HG02798 (cell line): Measurements from ENCODE around the gene FNTB.
A peak's percentile ranks its signal among the peaks of the same experiment; 100 is the strongest.

Experiments
- ATAC-seq: cut with Tn5 transposase; IDR thresholded peaks from one replicate; pipeline ENCODE4 v1.9.1; 2021; ENCODE audit warnings: mild to moderate bottlenecking; ENCODE audit not compliant: unreplicated experiment, poor library complexity

The FNTB gene

GRCh38 chr14:64973826-64974225, 12.9 kb upstream of the FNTB start:
- ATAC-seq, result no peak

GRCh38 chr14:64974563-64974962, 12.1 kb upstream of the FNTB start:
- no peak for ATAC-seq

GRCh38 chr14:64979336-64980074, 7.2 kb upstream of the FNTB start:
- ATAC-seq, result no peak

GRCh38 chr14:64983439-64984310, 3.0 kb upstream of the FNTB start:
- ATAC-seq, result no peak

- no peak for ATAC-seq
Observed at GRCh38 chr14:64987438-64987767, 708 bp downstream of the FNTB start.

- ATAC-seq, result no peak
Observed at GRCh38 chr14:64990296-64990695, 3.6 kb downstream of the FNTB start.

- ATAC-seq, result no peak
Observed at GRCh38 chr14:64990939-64991338, 4.2 kb downstream of the FNTB start.

- ATAC-seq, result no peak
Observed at GRCh38 chr14:64992328-64992885, 5.7 kb downstream of the FNTB start.

GRCh38 chr14:64993266-64993930, 6.7 kb downstream of the FNTB start:
- no peak for ATAC-seq

GRCh38 chr14:64994540-64994939, 7.8 kb downstream of the FNTB start:
- no peak for ATAC-seq

- ATAC-seq, result no peak
Observed at GRCh38 chr14:64995291-64995690, 8.6 kb downstream of the FNTB start.

- ATAC-seq, result no peak
Observed at GRCh38 chr14:64997108-64997794, 10.6 kb downstream of the FNTB start.

GRCh38 chr14:64998455-64998931, 11.8 kb downstream of the FNTB start:
- ATAC-seq, result no peak

- no peak for ATAC-seq
Observed at GRCh38 chr14:65000898-65001591, 14.3 kb downstream of the FNTB start.

GRCh38 chr14:65001723-65002122, 15.0 kb downstream of the FNTB start:
- no peak for ATAC-seq

GRCh38 chr14:65002586-65003210, 16.0 kb downstream of the FNTB start:
- no peak for ATAC-seq

- peak; percentile 68 for ATAC-seq
Observed at GRCh38 chr14:65003394-65003793, 16.7 kb downstream of the FNTB start.

- no peak for ATAC-seq
Observed at GRCh38 chr14:65006261-65006721, 19.6 kb downstream of the FNTB start.

GRCh38 chr14:65007202-65007601, 20.5 kb downstream of the FNTB start:
- no peak for ATAC-seq
